Cardiac muscle cell (in vitro differentiated cells and primary cell): ENCODE measurements around the gene C19orf67. TPM values are rescaled to one million over a fixed set of nuclear protein-coding genes. Genes with fewer than 3 reads are reported as not detected.
"Not testable (repeated sequence)": the region's sequence is repeated elsewhere in the genome, so short reads cannot be mapped to it uniquely, and the experiment has no call there.

Experiments
- DNase-seq, 2 donors: peaks; one replicate each; pipeline versions ENCODE4 v3.0.0 to v3.0.0-alpha.2; 2010 to 2017; ENCODE audit warnings: low read depth in 1 of 2, low spot score in 1 of 2
- H3K27ac ChIP-seq: fragments of 200-600 bp; sonication (generic); 2 replicates; pipeline ENCODE4 v1.5.1; 2016
- H3K27me3 ChIP-seq: fragments of 200-600 bp; sonication (generic); 2 replicates; pipeline ENCODE4 v1.6.0; 2016; ENCODE audit warnings: control low read depth
- H3K36me3 ChIP-seq: fragments of 200-600 bp; sonication (generic); 2 replicates; pipeline ENCODE4 v1.5.1; 2016; ENCODE audit warnings: control low read depth
- H3K4me1 ChIP-seq: fragments of 200-600 bp; sonication (generic); 2 replicates; pipeline ENCODE4 v1.8.1; 2017; ENCODE audit warnings: low read depth, mild to moderate bottlenecking, mixed run types
- H3K4me3 ChIP-seq: fragments of 200-600 bp; sonication (generic); 2 replicates; pipeline ENCODE4 v1.5.1; 2016; ENCODE audit warnings: mild to moderate bottlenecking
- H3K9me3 ChIP-seq: fragments of 200-600 bp; sonication (generic); 2 replicates; pipeline ENCODE4 v1.5.1; 2017; ENCODE audit warnings: low read depth, mild to moderate bottlenecking, control low read depth
- CTCF ChIP-seq: IDR thresholded peaks from 2 replicates; pipeline ENCODE4 v1.5.1; 2012; ENCODE audit warnings: low read depth, mild to moderate bottlenecking, low read length
- polyA plus RNA-seq: library from polyadenylated mRNA; unstranded; fragments of >200 nt; fragmentation: Nextera tagmentation; extraction: Ambion mirVana; gene quantifications from 2 replicates; pipeline ENCODE4 v1.2.1, GENCODE V29; 2016
- total RNA-seq: library from RNA; depleted of rRNA; stranded (reverse); fragments of >200 nt; gene quantifications from 2 replicates; pipeline ENCODE4 v1.2.3, GENCODE V29; 2016

The C19orf67 gene
- total and polyA plus RNA-seq, 2 experiments from 2014 or later = 7.5 to 14.2 TPM

GRCh38 chr19:14054099-14054498, 31.5 kb downstream of the C19orf67 start:
- no peaks in the 10 kb centered on the region for H3K9me3 ChIP-seq
- no peak overlapping the region for H3K27ac ChIP-seq
- H3K36me3 ChIP-seq = no peaks in the 10 kb centered on the region
- TF ChIP-seq CTCF = no peak
- peaks cover 15% of the 10 kb centered on the region for H3K27me3 ChIP-seq
- no peak overlapping the region for H3K4me3 ChIP-seq
- DNase-seq = no peak
- peaks cover 4% of the 10 kb centered on the region for H3K4me1 ChIP-seq

- no peak overlapping the region for H3K27ac ChIP-seq
- no peaks in the 10 kb centered on the region for H3K36me3 ChIP-seq
- no peaks in the 10 kb centered on the region for H3K9me3 ChIP-seq
- DNase-seq = no peak
- no peak overlapping the region for H3K4me3 ChIP-seq
- TF ChIP-seq CTCF = no peak
- H3K4me1 ChIP-seq = peaks cover 4% of the 10 kb centered on the region
- H3K27me3 ChIP-seq = peaks cover 9% of the 10 kb centered on the region
These were observed 32.1 kb downstream of the C19orf67 start for GRCh38 chr19:14053500-14053899.

- Histone ChIP-seq H3K36me3 (no peaks in the 10 kb centered on the region), H3K4me3 (no peak overlapping the region), H3K27ac (no peak overlapping the region), H3K4me1 (peaks cover 4% of the 10 kb centered on the region), H3K27me3 (peaks cover 4% of the 10 kb centered on the region), H3K9me3 (no peaks in the 10 kb centered on the region)
- DNase-seq = no peak
- no peak for TF ChIP-seq CTCF
These were observed 32.6 kb downstream of the C19orf67 start for GRCh38 chr19:14053032-14053431.

GRCh38 chr19:14052470-14052869, 33.1 kb downstream of the C19orf67 start:
- Histone ChIP-seq H3K36me3 (no peaks in the 10 kb centered on the region), H3K27me3 (no peaks in the 10 kb centered on the region), H3K4me3 (no peak overlapping the region), H3K4me1 (no peaks in the 10 kb centered on the region), H3K27ac (no peak overlapping the region), H3K9me3 (no peaks in the 10 kb centered on the region)
- DNase-seq = no peak
- no peak for TF ChIP-seq CTCF

GRCh38 chr19:14051980-14052379, 33.6 kb downstream of the C19orf67 start:
- TF ChIP-seq CTCF = no peak
- no peaks in the 10 kb centered on the region for H3K36me3 ChIP-seq
- no peak overlapping the region for H3K27ac ChIP-seq
- H3K9me3 ChIP-seq = no peaks in the 10 kb centered on the region
- no peaks in the 10 kb centered on the region for H3K27me3 ChIP-seq
- DNase-seq = no peak
- no peak overlapping the region for H3K4me3 ChIP-seq
- no peaks in the 10 kb centered on the region for H3K4me1 ChIP-seq

GRCh38 chr19:14050961-14051360, 34.6 kb downstream of the C19orf67 start:
- H3K27ac ChIP-seq, H3K36me3 ChIP-seq, DNase-seq, H3K27me3 ChIP-seq, H3K4me3 ChIP-seq, H3K4me1 ChIP-seq, H3K9me3 ChIP-seq: not testable (repeated sequence)
